Stimulated activated CD4-positive, alpha-beta T cell treated with anti-CD3 and anti-CD28 coated beads, Interleukin-4, amount 100 ng/mL, for 48 hours (primary cell): ENCODE measurements around the gene ANO10.
"Not testable (repeated sequence)": the region's sequence is repeated elsewhere in the genome, so short reads cannot be mapped to it uniquely, and the experiment has no call there.

Experiments used
- DNase-seq, 2 donors: peaks; one replicate each; pipeline ENCODE4 v3.0.0-alpha.2; 2020; ENCODE audit warnings: low read depth in 2 of 2

The ANO10 gene

GRCh38 chr3:43582866-43583265 lies 38.9 kb downstream of the ANO10 start:
- no peak for DNase-seq

- no peak for DNase-seq
Observed at GRCh38 chr3:43581343-43581742, 40.5 kb downstream of the ANO10 start.

- no peak for DNase-seq
Observed at GRCh38 chr3:43580181-43580580, 41.6 kb downstream of the ANO10 start.

GRCh38 chr3:43573576-43573975 lies 48.2 kb downstream of the ANO10 start:
- DNase-seq, result no peak

- DNase-seq, result not testable (repeated sequence)
Observed at GRCh38 chr3:43565661-43566341, 56.0 kb downstream of the ANO10 start.

GRCh38 chr3:43559961-43560360 lies 61.9 kb downstream of the ANO10 start:
- DNase-seq, result no peak

- no peak for DNase-seq
Observed at GRCh38 chr3:43558171-43558570, 63.6 kb downstream of the ANO10 start.

- no peak for DNase-seq
Observed at GRCh38 chr3:43549626-43550290, 72.1 kb downstream of the ANO10 start.

- not testable (repeated sequence) for DNase-seq
Observed at GRCh38 chr3:43544277-43544676, 77.5 kb downstream of the ANO10 start.

- no peak for DNase-seq
Observed at GRCh38 chr3:43542328-43543043, 79.3 kb downstream of the ANO10 start.

- DNase-seq, result no peak
Observed at GRCh38 chr3:43540624-43541023, 81.2 kb downstream of the ANO10 start.

- DNase-seq, result no peak
Observed at GRCh38 chr3:43539321-43539720, 82.5 kb downstream of the ANO10 start.

GRCh38 chr3:43537225-43537624 lies 84.6 kb downstream of the ANO10 start:
- DNase-seq, result no peak

- DNase-seq, result no peak
Observed at GRCh38 chr3:43534675-43535074, 87.1 kb downstream of the ANO10 start.

- no peak for DNase-seq
Observed at GRCh38 chr3:43533009-43533408, 88.8 kb downstream of the ANO10 start.

- no peak for DNase-seq
Observed at GRCh38 chr3:43531835-43532234, 90.0 kb downstream of the ANO10 start.

GRCh38 chr3:43528498-43529099 lies 93.2 kb downstream of the ANO10 start:
- no peak for DNase-seq

GRCh38 chr3:43526956-43527355 lies 94.9 kb downstream of the ANO10 start:
- no peak for DNase-seq

- no peak for DNase-seq
Observed at GRCh38 chr3:43525941-43526607, 95.7 kb downstream of the ANO10 start.

GRCh38 chr3:43525386-43525785 lies 96.4 kb downstream of the ANO10 start:
- DNase-seq, result no peak

GRCh38 chr3:43523454-43524053 lies 98.3 kb downstream of the ANO10 start:
- DNase-seq, result no peak
